HG03108 (cell line): ENCODE results near the gene TEKT4.
"Not testable (repeated sequence)": the region's sequence is repeated elsewhere in the genome, so short reads cannot be mapped to it uniquely, and the experiment has no call there.

ENCODE experiments used
- ATAC-seq: cut with Tn5 transposase; IDR thresholded peaks from one replicate; pipeline ENCODE4 v1.9.1; 2021; ENCODE audit warnings: moderate library complexity; ENCODE audit not compliant: unreplicated experiment

Gene TEKT4, protein sequence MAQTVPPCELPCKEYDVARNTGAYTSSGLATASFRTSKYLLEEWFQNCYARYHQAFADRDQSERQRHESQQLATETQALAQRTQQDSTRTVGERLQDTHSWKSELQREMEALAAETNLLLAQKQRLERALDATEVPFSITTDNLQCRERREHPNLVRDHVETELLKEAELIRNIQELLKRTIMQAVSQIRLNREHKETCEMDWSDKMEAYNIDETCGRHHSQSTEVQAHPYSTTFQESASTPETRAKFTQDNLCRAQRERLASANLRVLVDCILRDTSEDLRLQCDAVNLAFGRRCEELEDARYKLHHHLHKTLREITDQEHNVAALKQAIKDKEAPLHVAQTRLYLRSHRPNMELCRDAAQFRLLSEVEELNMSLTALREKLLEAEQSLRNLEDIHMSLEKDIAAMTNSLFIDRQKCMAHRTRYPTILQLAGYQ

DNA sequence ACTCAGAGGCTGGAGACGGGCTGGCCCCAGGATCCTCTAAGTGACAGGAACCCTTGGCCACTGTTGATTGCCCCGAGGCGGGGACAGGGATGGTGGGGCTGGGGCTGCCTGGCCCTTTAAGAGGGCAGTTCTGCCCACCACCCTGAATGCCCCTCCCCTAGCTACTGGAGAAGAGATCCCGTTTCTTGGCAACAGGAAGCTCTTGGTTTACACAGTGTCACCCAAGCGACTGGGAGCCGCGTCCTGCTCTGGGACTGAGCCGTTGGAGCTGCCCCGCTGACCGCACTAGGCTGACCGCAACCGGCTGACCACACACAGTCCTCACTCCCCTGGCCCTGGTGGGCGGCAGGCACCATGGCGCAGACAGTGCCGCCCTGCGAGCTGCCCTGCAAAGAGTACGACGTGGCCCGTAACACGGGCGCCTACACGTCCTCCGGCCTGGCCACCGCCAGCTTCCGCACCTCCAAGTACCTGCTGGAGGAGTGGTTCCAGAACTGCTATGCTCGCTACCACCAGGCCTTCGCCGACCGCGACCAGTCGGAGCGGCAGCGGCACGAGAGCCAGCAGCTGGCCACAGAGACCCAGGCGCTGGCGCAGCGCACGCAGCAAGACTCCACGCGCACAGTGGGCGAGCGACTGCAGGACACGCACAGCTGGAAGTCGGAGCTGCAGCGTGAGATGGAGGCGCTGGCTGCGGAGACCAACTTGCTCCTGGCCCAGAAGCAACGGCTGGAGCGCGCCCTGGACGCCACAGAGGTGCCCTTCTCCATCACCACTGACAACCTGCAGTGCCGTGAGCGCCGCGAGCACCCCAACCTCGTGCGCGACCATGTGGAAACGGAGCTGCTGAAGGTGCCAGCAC is at the start of gene TEKT4:
Gene TEKT4 (plus strand): TSS at position 205 of the 862 bp plus-strand sequence. CDS start 150 bp downstream, at position 355.
- ATAC-seq: no peak

DNA sequence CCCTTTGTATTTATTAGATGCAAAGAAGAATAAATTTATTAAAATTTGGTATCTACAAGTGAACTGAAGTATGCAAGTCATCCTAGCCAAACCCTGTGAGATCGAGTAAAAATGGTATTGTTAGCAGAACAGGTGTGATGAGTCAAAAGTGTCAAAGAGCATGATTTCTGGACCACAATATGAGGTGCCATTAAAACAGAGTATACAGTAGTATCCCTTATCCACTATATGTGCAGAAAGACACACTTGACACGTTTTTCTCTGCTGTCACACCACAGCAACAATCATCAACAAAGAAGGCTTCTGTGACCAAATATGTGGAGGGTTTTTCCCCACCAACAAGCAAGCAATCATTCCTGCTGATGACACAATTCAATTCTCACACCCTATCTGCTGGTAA is 32.0 kb upstream of the TEKT4 start:
- ATAC-seq: not testable (repeated sequence)

DNA sequence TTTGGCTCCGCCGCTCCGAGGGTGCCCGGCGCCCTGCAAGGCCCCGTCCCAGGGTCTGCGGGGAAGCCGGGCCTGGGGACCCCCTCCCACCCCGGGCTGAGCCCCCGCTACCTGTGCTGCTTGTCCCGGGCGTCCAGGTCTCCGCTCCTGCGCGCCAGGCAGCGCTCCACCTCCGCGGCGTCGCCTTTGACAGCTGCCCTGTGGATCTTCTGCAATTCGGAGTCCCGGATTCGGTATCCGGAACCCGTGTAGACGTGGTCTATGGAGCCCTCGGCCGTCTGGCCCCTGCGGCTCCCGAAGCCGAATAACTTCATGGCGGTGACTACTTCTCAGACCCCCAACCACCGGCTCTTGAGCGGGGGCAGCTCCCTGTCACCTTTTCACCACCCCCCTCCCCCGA is 14.4 kb upstream of the TEKT4 start:
- ATAC-seq: not testable (repeated sequence)

DNA sequence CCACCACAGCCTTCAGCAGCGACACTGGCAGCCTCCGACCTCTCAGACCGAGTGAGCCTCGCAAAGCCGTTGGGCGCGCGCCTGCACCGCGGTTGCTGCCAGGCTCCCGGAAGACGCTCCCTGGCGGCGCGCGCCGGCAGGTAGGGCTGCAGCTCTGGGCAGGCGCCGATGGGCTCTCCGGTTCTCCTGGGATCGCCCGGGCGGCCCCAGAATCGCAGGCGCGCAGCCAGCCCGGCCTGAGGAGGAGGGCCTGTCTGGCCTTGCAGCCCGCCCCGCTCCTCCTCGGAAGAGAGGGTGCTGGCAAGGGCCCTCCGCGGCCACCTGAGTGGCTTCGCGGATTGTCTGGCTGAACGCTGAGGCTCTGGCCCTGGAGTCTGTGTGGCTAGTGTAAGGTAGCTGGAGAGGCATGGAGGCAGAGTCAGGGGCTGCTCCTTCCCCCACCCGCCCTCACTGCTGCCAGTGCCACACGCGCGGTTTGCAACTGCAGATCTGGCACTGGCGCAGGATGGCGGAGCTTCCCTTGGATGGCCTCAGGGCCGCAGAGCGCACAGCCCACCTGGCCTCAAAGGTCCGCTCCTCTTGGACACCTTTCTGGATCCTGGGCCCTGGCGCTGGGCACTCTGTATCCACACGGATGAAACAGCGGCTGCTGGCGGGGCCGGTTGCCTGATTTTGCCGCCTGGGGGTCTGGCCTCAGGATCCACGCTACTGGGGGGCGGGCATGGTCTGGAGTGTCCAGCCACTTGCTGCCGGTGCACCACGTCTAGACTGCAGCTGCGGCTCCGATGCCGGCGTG is 13.7 kb upstream of the TEKT4 start:
- ATAC-seq: not testable (repeated sequence)

DNA sequence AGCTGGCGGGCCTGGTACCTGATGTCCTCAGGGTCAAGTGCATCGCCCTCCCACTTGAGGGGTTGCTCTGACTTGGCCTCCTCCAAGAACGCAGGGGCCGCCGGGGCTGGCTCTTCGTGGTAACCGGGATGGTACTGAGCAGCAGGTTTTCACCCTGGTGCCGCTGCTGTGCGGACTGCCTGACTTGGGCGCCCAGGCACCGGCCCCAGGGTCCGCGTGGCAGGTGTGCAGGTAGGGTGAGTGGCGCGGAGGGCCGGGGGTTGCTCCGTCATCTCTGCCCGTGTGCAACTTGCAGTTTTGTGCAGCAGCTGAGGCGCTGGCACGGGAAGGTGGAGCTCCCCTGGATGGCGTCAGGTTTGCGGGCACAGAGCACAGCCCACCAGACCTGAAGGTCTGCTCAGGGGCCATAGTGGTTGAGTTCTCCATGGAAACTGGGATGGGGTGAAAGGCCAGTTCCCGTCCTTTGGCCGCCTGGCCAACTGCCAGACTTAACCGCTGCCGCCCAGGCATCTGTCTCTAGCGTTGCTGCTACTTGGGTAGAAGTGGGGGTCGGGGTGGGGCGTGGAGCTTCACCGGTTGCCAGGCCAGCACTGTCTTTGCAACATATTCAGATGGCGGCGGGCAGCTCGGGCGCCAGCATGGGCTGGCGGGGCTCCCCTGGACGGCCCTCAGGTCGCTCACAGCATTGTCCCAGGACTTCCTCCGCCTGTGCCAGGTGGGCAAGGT is 12.9 kb upstream of the TEKT4 start:
- ATAC-seq: not testable (repeated sequence)

DNA sequence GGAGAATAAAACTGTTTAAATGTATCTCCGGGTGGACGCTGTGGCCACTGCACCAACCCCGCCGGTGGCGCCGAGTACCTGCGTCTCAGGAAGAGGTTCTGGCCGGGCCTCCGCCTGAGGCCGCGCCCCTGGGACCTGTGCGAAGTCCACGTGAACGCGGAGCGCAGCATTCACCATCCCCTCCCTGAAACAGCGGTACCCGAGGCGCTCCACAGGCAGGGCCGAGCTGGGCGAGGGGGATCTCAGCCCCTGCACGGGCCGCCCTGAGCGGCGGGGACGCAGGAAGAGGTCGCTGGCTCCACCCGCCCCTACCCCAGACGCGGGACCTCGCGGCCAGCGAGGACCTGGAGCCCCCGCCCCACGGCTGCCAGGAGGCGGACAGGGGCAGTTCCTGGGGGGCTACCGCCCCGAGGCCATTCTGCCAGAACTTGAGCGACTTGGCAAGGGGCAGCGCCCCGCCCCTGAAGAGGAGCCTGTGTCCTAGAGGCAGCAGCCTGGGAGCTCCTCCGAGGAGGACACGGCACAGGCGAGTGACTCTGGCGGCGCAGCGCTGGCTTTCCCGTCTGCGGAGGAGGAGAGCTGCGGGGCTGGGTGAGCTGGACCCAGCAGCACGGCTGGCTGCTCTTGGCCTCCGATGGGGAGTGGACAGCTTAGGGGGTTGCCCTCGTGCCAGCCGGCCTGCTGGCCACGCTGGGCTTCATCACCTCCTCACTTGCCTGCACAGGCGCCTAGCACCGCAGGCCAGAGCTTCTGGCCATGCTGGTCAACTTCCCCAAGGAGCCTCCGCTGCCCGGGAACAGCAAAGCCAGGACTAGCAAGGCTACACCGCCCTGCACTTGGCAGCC is 9.7 kb upstream of the TEKT4 start:
- ATAC-seq: no peak

DNA sequence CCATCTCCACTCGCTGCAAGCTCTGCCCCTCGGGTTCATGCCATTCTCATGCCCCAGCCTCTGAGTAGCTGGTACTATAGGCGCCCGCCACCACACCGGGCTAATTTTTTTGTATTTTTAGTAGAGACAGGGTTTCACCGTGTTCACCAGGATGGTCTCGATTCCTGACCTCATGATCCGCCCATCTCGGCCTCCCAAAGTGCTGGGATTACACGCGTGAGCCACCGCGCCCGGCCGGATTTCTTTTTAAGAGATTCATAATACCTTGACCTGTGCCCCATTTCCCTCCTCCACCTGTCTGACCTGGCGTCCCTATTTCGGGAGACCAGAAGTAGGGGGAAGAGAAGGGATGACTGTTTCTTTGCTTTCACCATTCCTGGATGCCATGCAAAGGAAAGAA is 8.3 kb upstream of the TEKT4 start:
- not testable (repeated sequence) for ATAC-seq

DNA sequence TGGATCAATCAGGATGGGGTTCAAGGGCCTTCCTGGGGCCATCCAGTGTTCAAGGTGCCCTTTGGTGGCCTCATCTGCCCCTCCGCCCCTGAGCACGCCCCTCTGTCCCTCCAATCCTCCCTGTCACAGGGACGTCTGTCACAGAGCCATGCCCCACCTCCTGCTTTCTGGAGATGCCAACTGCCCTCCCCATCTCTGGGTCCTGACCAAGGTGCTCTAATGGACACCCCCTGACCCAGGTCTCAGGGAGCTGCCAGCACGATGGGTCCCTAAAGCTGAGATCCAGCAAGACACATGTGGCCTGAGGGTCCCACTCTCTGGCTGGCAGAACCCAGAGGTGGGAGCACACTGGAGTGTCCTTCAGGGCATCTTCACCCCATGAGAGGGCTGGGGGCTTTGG is 2.1 kb upstream of the TEKT4 start:
- no peak for ATAC-seq

DNA sequence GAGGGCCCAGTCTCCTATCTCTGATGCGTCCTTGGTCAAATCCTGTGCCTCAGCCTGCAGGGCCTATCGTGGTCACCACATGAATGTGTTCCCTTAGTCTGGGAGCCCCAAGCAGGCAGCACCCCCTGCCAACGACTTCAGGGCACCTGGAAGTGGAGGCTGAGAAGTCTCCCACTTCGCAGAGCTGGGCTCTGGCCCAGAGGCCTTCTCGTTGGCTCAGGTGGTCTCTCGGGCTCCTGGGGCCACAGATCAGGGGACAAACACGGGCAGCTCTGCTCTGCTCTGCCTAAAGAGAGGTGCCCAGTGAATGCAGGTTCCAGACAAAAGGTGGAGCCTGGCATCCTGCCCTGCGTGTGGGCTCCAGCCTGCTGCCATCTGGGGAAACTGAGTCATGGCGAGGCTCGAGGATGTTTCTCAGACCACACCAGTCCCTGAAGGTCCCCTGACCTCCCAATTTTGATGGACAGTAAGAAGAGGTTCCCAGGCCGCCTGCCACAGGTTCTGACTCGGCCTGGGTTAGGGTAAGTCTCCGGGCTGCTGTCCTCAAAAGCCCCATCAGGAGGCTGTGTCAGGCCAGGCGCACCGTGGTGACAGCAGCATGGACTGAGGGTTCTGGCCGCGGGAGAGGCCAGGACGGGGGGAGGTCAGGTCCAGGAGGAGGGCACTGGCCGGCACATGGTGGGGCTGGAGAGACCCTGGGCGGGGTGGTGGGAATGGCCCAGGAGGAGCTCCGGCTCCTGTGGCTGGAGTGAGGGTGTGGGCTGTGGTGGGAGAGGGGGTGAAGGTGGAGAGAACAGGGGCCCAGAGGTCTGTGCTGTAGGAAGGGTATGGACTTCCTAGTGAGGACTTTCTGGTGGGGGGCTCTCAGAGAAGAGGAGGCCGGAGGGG is 1.4 kb upstream of the TEKT4 start:
- no peak for ATAC-seq

DNA sequence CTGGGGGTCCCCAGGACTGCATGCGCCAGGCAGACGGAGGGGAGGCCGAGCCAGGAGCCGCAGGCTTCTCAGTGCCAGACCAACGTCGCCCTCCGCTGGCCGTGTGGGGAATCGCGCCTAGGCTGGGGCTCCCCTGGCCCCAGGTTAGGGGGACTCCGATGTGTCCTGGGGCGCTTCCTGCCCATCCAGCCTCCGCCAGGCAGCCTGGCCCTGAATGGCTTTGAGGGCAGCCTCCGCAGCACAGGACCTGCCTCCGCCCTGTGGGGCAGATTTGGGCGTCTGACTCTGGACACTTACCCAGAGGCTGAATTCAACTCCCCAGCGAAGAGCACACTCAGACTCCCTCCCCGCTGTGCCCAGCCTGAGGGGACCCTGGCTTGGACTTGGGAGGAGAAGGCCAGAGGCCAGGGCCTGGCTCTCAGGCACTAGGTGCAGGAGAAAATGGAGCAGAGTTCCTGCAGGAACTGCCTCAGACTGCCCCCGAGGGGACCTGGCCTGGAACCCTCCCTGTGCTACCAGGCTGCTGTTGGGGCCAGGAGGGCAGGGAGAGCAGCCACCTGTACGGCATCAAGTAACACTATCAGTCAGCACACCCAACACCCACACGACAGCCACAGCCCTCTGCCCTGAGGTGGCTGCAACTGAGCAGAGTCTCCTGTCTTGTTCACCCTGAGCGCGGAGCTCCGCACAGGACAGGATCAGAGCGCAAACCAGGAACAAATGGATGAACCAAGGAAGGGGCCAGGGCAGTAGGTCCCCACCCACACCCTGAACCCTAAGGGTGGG is 597 bp upstream of the TEKT4 start:
- no peak for ATAC-seq

DNA sequence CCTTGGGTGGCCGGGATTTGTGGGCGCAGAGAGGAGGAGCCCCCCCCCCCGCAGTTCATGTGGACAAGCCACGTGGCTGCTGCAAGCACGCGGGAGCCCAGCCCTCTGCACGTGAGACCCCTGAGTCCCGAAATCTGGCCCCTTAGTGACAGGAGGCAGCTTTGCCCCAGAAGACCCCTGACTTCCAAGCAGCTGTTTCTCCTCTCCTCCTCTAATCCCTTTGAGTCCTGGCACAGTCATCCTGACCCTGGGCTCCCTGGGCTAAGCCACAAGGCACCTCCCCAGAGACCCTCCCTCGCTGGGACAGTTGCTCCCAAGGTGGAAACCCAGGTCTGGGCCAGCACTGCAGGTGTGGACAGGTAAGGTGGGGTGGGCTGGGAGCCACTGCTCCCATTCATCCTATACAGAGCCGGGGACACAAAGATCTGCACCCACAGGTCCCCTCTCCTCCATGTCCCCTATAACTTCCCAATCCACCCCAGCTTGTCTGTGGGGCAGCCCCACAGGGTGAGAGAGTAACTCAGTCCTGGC is 923 bp downstream of the TEKT4 start:
- no peak for ATAC-seq

DNA sequence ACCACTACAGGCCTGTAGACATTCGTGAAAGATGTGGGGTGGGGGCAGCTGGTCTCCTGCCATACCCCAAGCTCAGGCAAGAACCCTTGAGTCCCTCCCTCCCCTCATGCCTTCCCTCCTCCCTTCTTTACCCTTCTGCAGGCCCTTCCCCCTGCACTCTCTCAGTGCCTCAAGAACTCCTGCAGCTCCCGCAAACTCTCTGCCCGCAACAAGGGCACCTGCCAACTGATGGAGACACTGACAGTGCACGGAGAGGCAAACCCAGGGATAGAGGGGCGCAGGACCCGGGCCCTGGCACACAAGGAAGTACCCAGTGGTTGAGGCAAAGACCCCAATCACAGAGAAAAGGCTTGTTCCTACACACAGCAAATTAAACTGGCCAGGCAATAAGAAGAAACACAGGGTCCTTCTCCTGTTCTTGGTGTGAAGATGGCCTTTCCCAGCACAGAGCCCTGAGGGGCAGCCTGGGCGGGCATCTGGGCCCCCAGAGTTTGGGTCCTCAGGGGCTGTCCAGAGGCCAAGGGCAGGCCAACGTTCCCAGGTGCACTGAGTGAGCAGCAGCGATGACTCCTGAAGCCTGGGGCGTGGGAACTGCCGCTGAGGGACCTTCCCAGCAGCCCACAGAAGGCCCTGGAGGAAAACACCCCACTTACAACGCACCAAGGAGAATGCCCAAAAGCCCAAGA is 1.6 kb downstream of the TEKT4 start:
- no peak for ATAC-seq

DNA sequence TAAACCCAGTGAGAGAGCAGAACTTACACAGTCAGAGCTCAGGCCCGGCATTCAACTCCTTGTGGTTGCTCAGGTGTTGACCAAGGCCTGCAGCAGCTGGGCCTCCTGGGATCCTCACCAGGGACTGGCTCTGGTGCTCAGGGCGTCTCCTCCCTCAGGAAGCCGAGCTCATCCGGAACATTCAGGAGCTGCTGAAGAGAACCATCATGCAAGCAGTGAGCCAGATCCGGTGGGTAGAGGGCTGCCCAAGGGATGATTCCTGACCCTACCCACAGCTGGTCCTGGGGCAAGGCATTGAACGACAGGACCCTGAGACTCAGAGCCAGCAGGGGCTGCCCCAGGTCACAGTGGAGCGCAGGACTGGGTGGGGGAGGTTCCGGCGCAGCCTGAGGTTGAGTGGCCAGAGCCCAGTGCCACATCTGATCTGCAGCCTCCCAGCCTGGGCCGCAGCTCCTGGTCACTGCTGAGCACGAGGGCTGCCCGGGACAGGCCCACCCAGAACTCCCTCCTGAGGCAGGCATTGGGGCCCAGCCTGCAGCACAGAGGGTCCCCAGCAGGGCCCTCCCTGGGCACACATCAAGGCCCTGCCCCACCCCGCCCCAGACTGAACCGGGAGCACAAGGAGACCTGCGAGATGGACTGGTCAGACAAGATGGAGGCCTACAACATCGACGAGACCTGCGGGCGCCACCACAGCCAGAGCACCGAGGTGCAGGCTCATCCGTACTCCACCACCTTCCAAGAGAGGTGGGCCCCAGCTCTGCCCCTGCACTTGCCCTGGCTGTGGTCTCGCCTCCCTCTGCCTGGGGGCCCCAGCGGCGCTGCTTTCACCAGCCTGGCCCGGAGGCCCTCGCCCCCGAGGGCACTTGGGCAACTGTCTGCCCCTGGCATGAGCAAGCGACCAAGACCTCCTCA is 2.4 kb downstream of the TEKT4 start:
- no peak for ATAC-seq

DNA sequence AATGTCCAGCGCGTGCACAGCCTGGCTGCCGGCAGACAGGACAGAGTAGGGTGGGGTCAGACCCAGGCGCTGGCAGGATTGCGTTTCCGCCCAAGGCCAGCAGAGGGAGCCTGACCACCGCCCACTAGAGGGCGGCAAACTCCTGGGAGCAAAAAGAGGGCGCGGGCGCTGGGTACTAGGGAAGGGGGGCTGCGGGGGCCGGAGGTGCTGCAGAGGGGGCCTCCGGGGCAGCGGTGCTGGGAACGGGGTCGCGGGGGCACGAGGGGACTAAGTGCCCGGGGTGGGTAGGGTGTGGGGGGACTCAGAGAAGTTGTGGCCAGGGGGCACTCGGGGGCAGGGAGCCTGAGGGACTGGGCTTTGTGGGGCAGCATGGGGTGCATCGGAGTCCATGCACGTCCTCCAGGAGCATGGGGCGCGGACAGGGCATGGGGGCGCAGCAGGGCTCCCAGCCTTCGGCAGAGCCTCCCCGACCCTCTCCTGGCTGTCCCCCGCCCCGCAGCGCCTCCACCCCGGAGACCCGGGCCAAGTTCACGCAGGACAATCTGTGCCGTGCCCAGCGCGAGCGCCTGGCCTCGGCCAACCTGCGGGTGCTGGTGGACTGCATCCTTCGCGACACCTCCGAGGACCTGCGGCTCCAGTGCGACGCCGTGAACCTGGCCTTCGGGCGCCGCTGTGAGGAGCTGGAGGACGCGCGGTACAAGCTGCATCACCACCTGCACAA is 3.2 kb downstream of the TEKT4 start:
- ATAC-seq: peak; percentile 82
